GM18502 (cell line): ENCODE measurements around the gene ETS1.

ENCODE experiments used
- ATAC-seq: cut with Tn5 transposase; IDR thresholded peaks from one replicate; pipeline ENCODE4 v1.9.1; 2021; ENCODE audit warnings: mild to moderate bottlenecking; ENCODE audit not compliant: unreplicated experiment, poor library complexity

Gene ETS1

DNA sequence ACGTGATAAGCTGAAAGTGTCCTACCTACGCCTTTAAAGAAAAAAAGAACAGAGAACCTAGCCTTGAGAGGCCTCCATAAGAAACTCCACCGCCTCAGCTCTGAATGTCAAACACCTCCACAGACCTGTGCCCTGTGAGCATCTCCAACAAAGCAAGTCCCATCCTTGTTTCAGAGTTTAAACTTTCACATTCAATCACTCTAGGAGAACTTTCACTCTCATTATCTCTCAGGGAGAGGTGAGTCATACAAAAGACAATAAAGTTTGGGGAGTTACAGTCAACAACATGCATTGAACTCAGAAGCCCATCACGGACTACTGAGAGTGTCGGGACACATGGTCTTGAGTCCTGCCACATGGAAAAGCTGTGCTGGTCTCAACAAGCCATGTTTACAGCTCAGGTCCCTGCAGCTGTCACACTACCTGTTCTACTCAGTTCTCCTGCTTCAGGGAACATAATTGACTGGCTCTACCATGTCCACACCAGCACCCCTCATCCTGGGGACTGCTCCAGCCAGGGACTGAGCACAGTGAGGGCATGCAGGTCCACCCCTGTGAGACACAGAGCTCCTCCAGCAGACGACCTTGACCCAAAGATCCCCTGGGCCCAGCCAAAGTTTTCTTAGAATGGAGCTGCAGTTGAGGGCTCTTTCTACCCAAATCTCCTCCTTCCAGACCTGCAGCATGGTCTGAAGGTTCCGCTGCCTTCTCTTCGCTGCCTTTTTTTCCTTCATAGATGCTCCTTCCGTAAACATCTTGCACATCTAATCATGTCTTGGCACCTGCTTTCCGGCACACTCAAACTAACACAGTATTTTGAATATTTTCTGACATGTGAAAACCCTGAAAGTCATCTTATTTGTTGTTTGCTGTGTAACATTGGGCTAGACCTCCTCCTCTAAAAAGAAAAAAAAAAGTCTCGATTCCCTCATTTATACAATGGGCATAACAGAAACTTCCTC, 114.9 kb downstream of the ETS1 start:
- ATAC-seq = peak; percentile 55

DNA sequence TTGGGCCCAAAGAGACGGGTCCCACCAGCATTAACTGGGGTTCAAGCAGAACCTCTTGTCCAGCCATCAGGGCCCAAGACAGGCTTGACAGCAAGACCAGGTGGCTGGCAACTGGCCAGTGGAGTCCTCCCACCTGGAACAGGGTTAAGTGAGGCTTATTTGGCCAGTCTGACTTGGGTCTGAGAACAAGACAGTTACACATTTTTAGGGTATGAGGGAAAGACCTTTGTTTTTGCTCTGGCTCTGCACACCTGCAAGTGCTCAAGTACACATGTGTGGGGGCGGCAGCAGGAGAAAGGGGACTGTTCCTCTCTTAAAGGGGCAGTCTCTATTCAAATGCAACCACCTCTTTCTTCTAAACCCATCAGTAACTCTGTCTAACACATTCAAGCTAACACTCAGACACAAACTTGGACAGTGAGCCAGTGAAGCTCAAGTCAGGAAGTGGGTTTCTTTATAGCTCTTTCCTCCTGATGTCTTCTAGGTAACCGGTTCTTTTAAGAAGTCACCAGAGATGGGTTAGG, 116.2 kb downstream of the ETS1 start:
- peak; percentile 44 for ATAC-seq

DNA sequence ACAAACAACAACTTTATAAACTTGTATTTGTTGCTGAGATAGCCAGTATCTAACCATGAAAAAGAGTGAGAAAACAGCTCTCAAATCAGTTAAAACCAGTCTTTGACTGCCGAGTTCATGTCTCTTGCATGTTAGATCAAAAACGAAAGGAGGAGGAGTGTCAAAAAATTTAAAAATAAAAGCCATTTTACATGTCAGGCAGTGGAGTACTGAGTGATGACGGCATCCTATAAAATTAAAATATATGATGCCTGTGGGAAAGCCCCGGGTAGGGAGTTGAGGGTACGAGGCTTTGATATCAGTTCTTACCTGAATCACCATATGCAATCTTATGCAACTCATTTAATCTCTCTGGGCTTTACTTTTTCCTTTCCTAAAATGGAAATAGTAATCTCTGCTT, 117.3 kb downstream of the ETS1 start:
- ATAC-seq = no peak

DNA sequence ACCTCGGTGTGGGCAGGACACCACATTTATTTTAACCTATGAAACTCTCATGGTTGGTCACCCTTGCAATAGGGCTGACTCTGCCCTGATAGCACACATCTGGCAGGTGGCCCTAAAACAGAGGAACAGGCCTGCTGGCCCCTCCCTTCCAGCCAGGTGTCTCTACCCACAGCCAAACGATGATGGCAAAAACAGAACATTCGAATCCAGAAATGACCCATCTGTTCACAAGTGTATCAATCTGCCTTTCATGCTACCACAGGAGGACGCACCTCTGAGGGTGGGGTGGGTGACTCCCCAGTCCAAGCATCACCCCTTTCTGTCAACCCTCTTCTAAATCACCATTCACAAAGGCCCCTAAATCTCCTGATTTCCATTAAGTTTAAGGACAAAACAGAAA, 118.1 kb downstream of the ETS1 start:
- peak; percentile 39 for ATAC-seq

DNA sequence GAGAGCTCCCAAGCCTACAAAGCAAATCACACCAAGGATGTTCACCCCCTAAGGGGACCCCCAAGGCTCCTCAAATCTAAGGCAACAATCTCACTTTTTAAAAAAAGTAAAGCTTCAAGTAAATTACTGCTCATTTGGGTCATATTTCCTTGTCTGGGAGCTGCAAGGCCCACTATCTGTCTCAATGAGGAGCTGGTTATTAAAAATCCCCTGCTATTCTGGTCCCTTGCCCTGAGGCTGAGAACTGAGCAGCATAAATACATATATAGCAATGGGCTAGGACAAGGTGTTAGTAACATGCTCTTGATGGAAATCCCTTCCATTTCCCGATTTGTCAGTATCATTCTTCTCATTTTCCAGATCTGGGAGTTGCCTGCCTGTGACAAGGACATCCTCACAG, 119.2 kb downstream of the ETS1 start:
- ATAC-seq = no peak

DNA sequence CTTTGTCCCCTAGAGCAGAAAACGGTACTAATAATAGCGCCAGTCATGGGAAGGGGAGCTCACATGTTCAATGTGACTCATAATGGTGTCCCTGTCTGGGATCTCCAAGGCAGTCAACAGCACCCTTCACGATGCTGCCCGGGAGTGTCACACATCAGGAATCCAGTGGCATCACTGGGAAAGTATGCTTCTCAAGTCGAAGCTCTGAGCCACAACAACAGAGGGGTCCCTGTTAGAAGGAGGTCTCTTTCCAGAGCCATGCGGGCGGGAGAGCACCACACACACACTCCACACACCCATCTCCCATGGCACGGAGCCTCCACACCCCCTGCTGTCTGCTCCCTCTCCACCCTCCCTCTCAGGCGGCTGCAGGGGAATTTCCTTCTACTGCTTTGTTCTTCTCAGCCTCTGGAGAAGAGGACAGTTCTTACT, 119.7 kb downstream of the ETS1 start:
- ATAC-seq = no peak

DNA sequence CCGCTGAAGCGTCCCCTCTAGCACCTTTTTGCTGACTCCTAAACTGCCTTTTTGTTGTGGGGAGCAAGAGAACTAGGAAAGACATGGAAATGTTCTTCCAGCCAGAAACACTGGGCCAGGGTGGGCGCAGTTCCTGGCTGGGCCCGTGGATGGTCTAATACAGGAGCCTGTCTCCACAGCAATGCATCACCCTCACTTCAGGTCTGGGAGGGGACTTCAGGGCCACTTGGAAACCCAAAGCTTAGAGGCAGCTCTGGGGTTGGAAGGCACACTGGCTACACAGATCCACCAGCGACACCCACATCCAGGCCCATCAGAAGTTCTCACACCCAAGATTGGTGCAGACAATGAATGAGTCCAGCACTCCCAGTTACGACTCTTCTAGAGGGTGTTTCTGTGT, 120.3 kb downstream of the ETS1 start:
- ATAC-seq = no peak

DNA sequence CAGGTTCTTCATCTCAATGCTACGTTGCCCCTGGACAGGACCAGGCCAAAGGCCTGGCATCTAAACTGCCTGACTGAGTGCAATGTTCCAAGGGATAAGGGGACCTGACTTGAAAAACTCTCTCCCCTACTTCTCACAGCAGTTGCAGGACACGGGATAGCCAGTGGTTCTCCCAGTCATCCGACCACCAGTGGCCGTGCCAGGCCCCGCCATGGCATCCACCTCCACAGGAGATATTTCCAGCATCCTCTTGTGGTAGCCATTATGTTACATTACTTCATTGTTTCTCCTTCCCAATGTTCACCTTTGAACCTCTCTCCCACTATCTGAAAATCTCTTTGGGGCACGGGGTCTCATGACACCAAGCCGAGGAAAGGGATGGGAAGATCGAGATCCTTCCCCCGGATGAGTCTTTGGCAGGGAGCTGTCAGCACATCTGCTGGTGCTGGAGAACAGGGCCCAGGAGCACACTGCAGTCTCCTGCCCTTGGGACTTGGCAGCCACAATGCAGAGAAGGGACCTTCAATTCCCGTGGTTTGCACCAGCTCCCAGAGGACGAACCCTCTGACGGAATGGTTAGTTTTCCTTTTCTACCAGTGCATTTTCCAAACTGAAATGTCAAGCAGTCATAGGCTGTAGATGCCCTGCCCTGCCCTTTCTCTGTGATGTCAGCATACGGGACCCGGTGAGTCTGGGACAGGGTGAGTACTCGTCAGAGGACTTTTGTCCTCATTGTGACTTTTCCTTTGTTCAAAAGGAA, 121.2 kb downstream of the ETS1 start:
- no peak for ATAC-seq

DNA sequence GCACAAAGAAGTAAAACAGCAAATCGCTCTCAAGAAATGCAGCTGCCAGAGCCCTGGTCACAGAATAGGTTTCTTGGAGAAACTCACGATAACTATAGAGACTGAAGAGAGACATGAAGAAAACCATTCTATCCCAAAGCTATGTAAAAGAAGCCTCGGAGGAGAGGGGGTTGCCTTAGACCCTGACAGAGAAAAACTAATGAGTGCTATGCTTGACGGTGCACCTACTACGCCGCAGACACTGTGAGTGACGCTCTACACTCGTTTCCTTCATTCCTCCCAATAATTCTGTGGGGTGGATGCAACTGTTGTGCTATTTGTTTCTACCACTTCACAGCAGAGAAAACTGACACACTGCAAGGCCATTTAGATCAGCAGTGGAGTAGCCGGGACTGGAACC, 121.8 kb downstream of the ETS1 start:
- no peak for ATAC-seq

DNA sequence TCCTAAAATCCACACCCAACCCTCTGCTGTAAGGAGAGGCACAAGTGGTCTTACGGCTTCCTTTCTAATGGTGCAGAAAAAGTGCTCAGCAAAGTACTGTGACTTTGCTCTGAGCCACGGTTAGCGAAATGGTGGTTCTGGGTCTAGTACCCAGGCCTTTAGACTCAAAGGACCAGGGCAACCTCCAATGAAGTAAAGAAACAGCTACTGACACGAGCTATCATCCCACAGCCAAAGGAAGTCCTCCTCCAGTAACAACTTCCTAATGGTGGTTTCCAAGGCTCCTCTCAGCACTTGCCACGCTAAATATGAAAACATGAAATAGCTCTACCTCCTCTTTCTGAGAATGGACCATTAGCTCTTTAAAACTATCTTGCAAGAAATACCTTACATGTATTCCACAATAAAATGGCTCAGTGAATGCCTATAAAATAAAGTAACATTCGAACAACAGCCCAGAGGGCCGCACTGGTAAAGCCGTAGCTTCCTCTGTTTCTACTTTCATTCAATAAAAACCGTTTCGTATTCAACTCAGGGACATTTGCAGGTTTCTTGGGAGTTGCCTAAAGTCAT, 122.4 kb downstream of the ETS1 start:
- no peak for ATAC-seq

DNA sequence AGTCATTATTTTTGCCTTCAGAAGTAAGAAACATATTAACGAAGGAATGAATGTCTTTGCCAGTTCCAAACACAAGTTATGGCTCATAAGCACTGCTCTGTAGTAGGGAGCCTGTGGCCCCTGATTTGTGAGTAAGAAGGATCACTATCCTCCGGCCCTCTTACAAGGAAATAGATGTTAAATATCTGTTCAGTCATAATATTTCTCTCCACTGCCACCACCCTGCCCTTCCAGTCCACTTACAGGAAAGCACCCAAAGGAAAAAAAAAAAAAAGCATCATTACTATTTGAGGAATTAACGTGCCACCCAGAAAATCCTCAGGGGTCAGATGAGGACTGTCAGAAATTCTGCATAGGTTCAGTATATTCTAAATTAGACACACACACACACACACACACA, 123.4 kb downstream of the ETS1 start:
- ATAC-seq = no peak

DNA sequence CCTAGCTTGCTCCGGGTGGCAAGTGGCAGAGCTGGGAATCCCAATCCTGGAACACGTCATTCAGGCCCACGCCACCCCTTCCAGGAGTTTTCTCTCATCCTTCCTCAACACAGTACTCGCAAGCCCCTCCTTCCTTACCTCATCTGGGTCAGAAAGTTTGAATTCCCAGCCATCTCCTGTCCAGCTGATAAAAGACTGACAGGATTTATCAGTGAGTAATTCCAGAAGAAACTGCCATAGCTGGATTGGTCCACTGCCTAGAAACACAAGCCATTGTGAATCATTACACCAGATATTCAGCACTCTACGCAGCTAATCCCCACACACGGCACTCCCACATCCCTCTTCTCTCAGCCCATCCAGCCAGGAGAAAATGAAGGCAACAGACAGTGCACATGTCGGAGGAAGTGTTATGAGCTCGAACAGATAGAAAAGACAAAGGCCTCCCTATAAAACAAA, 124.0 kb downstream of the ETS1 start:
- ATAC-seq = no peak

DNA sequence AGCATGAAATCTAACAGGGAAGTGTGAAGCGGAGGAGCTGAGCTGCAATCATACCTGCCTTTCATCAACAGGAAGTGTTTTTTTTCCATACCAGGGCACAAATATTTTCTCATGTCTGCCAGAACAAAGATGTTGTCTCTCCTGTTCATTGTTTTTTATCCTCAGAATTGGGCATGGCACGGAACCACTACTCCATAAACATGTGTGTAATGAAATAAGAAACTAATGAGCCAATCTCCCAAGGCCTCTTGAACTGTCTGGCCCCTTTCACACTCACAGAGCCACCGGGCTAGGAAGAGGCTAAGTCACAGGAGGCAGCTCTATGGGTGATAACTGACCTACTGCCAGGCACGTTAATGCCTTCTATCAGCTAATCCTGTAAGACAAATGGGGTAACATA, 124.4 kb downstream of the ETS1 start:
- ATAC-seq = no peak

DNA sequence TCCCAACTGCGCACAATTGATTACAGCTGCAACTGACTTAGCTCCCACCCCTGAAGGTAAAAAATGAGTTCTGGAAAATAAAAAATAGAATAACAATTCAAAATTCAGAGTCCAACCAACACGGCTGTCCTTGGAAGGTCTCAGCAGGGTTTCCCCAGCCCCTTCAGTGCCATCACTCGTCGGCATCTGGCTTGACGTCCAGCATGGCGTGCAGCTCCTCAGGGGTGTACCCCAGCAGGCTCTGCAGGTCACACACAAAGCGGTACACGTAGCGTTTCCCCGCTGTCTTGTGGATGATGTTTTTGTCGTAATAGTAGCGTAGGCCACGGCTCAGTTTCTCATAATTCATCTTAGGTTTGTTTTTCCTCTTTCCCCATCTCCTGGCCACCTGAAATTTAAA, 125.2 kb downstream of the ETS1 start:
- ATAC-seq = no peak

DNA sequence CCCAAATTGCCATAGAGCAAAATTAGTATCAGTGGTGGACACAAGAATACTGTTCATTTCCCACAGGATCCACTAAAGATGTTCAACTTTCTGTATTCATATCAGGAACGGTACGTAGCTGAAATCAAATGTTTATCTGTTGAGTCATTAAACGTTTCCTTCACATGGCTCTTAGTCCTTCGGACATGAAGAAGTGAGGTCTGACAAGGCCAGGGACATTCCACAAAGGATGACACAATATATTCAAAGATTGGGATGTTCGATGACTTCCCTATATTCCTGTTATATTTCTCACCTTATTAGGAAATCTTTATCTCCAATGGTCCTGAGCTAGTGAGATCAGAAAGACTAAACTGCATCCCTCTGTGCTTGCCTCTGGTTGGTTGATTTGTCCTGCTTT, 129.0 kb downstream of the ETS1 start:
- ATAC-seq = no peak

DNA sequence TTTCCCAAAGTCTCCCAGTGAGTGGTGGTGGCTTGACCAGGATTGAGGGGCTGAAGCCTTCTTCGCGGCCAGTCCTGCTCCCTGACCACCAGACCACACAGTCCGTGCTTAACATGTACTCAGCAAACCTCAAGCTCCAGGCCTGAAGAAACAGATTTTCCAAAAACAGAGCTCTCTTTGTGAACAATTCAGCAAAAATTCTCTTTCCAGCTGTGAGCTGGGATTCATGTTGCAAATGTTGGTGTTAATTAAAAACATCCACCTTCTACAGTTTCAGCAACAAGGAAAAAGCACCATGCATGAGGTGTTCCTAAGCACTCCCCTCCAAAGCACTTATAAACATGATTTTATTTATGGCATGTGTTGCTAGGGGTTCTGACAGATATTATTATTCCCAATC, 129.5 kb downstream of the ETS1 start:
- ATAC-seq = no peak

DNA sequence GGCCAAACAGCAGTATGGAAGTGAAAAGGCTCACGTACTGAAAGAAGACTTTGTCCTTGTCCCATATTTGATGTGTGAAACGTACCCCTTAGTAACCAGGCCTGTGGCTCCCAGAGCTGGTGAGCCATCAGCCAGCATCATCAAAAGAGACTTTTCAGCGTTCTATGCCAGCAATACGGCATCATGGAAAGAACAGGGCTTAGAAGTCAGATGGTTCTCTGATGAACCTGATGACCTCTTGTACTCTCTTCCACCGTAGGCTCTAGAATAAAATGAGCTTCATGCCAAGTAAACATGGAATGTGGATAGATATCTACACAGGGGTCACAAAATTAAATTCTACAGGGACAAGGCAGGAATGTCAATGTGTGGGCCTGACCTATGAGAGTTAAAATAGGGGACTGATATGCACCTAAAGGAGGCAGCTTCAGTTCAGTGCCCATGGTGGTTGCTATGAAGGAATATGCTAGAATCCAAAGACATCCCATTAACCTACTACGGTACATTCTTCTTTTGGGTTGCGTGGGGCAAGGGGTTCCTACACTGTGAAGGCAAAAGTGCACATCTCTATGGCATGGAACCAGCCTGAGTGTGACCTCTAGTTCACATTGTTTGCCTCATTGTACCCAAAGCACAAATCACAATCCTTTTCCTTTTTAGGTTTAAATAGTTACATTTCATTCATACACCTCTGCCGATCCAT, 130.6 kb downstream of the ETS1 start:
- ATAC-seq = no peak

DNA sequence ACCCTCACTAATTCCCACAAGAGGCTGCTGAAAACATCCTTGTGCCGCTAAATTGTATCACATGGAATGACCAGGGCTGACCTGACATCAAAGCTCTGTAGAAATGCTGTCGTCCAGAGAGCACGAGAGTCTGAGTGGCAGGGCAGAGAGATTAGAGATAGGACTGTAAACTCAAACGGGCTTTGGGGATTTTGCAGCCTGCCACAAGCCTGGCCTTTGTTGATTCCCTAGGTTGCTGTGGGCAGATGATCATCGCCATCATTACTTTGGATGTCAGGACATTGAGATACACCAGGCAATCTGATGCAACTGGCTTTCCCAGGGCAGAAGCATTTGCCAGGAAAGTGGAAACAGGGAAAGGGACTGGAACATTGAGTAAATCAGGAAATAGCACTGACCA, 131.6 kb downstream of the ETS1 start:
- no peak for ATAC-seq

DNA sequence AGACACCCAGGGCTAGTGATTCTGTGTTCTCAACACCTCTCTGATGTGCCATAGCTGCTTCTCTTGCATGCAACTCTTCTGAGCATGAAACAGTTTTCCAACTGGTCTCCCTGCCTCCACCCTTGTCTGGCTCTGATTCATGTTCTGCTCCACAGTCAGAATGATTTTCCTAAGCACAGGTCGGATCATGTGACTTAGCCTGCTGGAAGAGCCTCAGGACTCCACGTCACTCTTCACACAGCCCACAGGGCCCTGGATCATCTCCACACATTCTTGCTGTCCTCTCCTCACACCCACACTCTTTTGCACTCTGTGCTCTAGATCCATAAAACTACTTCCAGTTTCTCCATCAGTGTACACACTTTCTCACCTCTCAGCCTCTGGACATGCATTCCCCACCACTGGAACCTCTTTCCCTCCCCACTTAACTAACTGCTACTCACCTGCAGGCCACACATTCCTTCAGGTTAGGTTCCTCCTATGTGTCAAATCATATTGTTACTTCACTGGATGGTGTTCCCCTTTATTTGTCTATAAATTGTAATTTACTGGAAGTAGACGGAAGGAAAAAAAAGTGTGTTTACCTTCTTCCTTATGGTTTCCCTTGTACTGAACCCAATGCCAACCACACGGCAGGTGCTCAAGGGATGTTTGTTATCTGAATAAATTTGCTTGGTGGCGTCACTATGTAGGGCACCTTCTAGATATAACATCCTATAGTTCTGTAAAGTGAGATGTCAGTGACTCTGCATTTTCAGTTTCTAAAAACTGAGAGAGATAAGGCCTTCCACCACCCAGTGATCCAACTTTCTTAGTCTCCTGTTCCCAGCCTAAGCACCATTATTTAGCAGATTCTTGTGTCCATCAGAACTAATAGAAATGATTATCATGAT, 133.7 kb downstream of the ETS1 start:
- ATAC-seq = no peak
